H1 (cell line): ENCODE results near the gene PRRT1B. TPM values are rescaled to one million over a fixed set of nuclear protein-coding genes. Genes with fewer than 3 reads are reported as not detected.

Source experiments
- CTCF ChIA-PET: fragments of 300-600 bp; sonication (Branson Sonifier 250); formaldehyde crosslinking; loops from one replicate; lab custom pipeline; 2021; ENCODE audit not compliant: partially characterized antibody; lab: Charles Lee
- POLR2A ChIA-PET: fragments of 300-600 bp; sonication (Branson Sonifier 250); formaldehyde crosslinking; loops from one replicate; lab custom pipeline; 2021; ENCODE audit warnings: inconsistent platforms; ENCODE audit not compliant: partially characterized antibody; lab: Charles Lee
- DNase-seq, 2 experiments: peaks; one replicate each; pipeline versions ENCODE4 v3.0.0 to v3.0.0-alpha.2; 2010 to 2022; ENCODE audit warnings: low spot score in 2 of 2, low read depth in 1 of 2, mixed read lengths in 1 of 2
- FAIRE-seq: peaks from 2 replicates; lab custom pipeline; 2011; peaks lifted over from hg19 to GRCh38; lab: Jason Lieb, UNC
- H2AFZ ChIP-seq: 2 replicates; pipeline ENCODE4 v1.8.1; 2012; ENCODE audit warnings: low read length, inconsistent platforms
- H2AK5ac ChIP-seq: 2 replicates; pipeline ENCODE4 v1.6.1; 2013; ENCODE audit warnings: low read depth, low read length
- H2BK120ac ChIP-seq: replicated peaks from 2 replicates; pipeline ENCODE3; 2013; ENCODE audit warnings: low read depth, low read length, inconsistent platforms
- H2BK12ac ChIP-seq: 2 replicates; pipeline ENCODE4 v1.6.1; 2013; ENCODE audit warnings: low read depth, low read length
- H2BK15ac ChIP-seq: 2 replicates; pipeline ENCODE4 v1.6.1; 2013; ENCODE audit warnings: low read length
- H2BK20ac ChIP-seq: 2 replicates; pipeline ENCODE4 v1.6.1; 2013; ENCODE audit warnings: low read length
- H2BK5ac ChIP-seq: 2 replicates; pipeline ENCODE4 v1.6.1; 2013; ENCODE audit warnings: low read depth, low read length
- H3K14ac ChIP-seq: 2 replicates; pipeline ENCODE4 v1.6.1; 2013; ENCODE audit warnings: inconsistent platforms; ENCODE audit not compliant: insufficient read length
- H3K18ac ChIP-seq: 2 replicates; pipeline ENCODE4 v1.6.1; 2013; ENCODE audit warnings: low read length; ENCODE audit errors: extremely low read depth
- H3K23ac ChIP-seq: 2 replicates; pipeline ENCODE4 v1.6.1; 2013; ENCODE audit warnings: inconsistent platforms; ENCODE audit not compliant: insufficient read length
- H3K23me2 ChIP-seq: 2 replicates; pipeline ENCODE4 v1.6.1; 2013; ENCODE audit warnings: low read depth, low read length
- H3K27ac ChIP-seq: 2 replicates; pipeline ENCODE4 v1.6.1; 2011; ENCODE audit warnings: low read depth, low read length, inconsistent platforms
- H3K27me3 ChIP-seq, 4 experiments: replicated peaks in 1 of 4; 1 replicate in 1 of 4; 2 replicates in 3 of 4; pipeline versions ENCODE4 v1.6.1 to v1.8.1; 2011 to 2013; ENCODE audit warnings: low read length in 3 of 4, mild to moderate bottlenecking in 3 of 4, inconsistent platforms in 2 of 4, mixed read lengths in 2 of 4, moderate library complexity in 1 of 4; ENCODE audit not compliant: control insufficient read depth in 3 of 4, insufficient read depth in 3 of 4; ENCODE audit errors: extremely low read depth in 1 of 4
- H3K36me3 ChIP-seq, 4 experiments: 2 replicates each; pipeline versions ENCODE4 v1.6.1 to v1.8.1; 2011 to 2013; ENCODE audit warnings: mild to moderate bottlenecking in 4 of 4, low read length in 3 of 4, moderate library complexity in 2 of 4, control low read depth in 1 of 4, inconsistent platforms in 1 of 4; ENCODE audit not compliant: insufficient read depth in 4 of 4, control insufficient read depth in 2 of 4
- H3K4ac ChIP-seq: replicated peaks from 2 replicates; pipeline ENCODE3; 2013; ENCODE audit warnings: low read length, low read depth, mixed read lengths, inconsistent platforms; ENCODE audit not compliant: insufficient read length
- H3K4me1 ChIP-seq, 4 experiments: replicated peaks in 1 of 4; 1 replicate in 1 of 4; 2 replicates in 3 of 4; pipeline versions ENCODE4 v1.6.1 to v1.8.1; 2011 to 2013; ENCODE audit warnings: low read length in 3 of 4, inconsistent platforms in 2 of 4, mixed read lengths in 1 of 4; ENCODE audit not compliant: insufficient read depth in 4 of 4, control insufficient read depth in 3 of 4
- H3K4me2 ChIP-seq, 2 experiments: 2 replicates each; pipeline versions ENCODE4 v1.6.1 to v1.8.1; 2011 to 2013; ENCODE audit warnings: low read depth in 2 of 2, low read length in 2 of 2, control low read depth in 1 of 2, inconsistent platforms in 1 of 2, mild to moderate bottlenecking in 1 of 2; ENCODE audit not compliant: insufficient read depth in 1 of 2
- H3K4me3 ChIP-seq, 4 experiments: fragments of 200-600, 300-600 bp in 1 of 4; sonication (generic), shearing (Covaris generic), sonication (Bioruptor Twin) in 1 of 4; 2 replicates each; pipeline versions ENCODE4 v1.5.1 to v1.8.1; 2011 to 2016; ENCODE audit warnings: low read length in 4 of 4, low read depth in 3 of 4, control low read depth in 2 of 4, inconsistent platforms in 2 of 4, mild to moderate bottlenecking in 2 of 4, mixed read lengths in 1 of 4, moderate library complexity in 1 of 4; ENCODE audit not compliant: insufficient read depth in 2 of 4; ENCODE audit errors: extremely low read depth in 1 of 4
- H3K56ac ChIP-seq: replicated peaks from 2 replicates; pipeline ENCODE3; 2013; ENCODE audit warnings: low read depth, mild to moderate bottlenecking, mixed read lengths, low read length, inconsistent platforms; ENCODE audit not compliant: insufficient read length
- H3K79me1 ChIP-seq: 2 replicates; pipeline ENCODE4 v1.6.1; 2013; ENCODE audit warnings: low read depth, low read length, control low read depth
- H3K79me2 ChIP-seq, 2 experiments: 2 replicates each; pipeline versions ENCODE4 v1.6.1 to v1.8.1; 2012 to 2013; ENCODE audit warnings: low read length in 2 of 2, mild to moderate bottlenecking in 2 of 2, inconsistent platforms in 1 of 2; ENCODE audit not compliant: insufficient read depth in 2 of 2, control insufficient read depth in 1 of 2
- H3K9ac ChIP-seq, 4 experiments: replicated peaks in 1 of 4; 1 replicate in 1 of 4; 2 replicates in 3 of 4; pipeline versions ENCODE4 v1.6.1 to v1.8.1; 2011 to 2013; ENCODE audit warnings: low read depth in 3 of 4, low read length in 3 of 4, control low read depth in 2 of 4, mild to moderate bottlenecking in 2 of 4, moderate library complexity in 2 of 4, inconsistent platforms in 1 of 4; ENCODE audit errors: extremely low read depth in 1 of 4
- H3K9me3 ChIP-seq, 2 experiments: 2 replicates each; pipeline versions ENCODE4 v1.6.1 to v1.8.1; 2012 to 2013; ENCODE audit warnings: mild to moderate bottlenecking in 2 of 2, moderate library complexity in 2 of 2, control low read depth in 1 of 2, inconsistent platforms in 1 of 2, low read depth in 1 of 2, low read length in 1 of 2, mixed read lengths in 1 of 2; ENCODE audit not compliant: insufficient read depth in 2 of 2
- H4K20me1 ChIP-seq, 2 experiments: replicated peaks in 1 of 2; 2 replicates each; pipeline versions ENCODE3 to v1.8.1; 2011 to 2013; ENCODE audit warnings: inconsistent platforms in 2 of 2, low read length in 2 of 2, mild to moderate bottlenecking in 1 of 2; ENCODE audit not compliant: insufficient read depth in 2 of 2, control insufficient read depth in 1 of 2
- H4K5ac ChIP-seq: 2 replicates; pipeline ENCODE4 v1.6.1; 2013; ENCODE audit warnings: low read length, low read depth, mixed read lengths, inconsistent platforms; ENCODE audit not compliant: insufficient read length
- H4K8ac ChIP-seq: 2 replicates; pipeline ENCODE4 v1.8.0; 2013; ENCODE audit warnings: mild to moderate bottlenecking, moderate library complexity, low read length, inconsistent platforms; ENCODE audit not compliant: insufficient read depth; ENCODE audit errors: extremely low read depth
- H4K91ac ChIP-seq: replicated peaks from 2 replicates; pipeline ENCODE3; 2013; ENCODE audit warnings: low read length, mixed read lengths, inconsistent platforms; ENCODE audit not compliant: insufficient read length
- CBX8 ChIP-seq: fragments of 300-800, 300-1000 bp; sonication (generic); IDR thresholded peaks from 2 replicates; pipeline ENCODE4 v1.7.1; 2016; ENCODE audit warnings: low read depth, low read length, borderline replicate concordance
- CEBPB ChIP-seq: IDR thresholded peaks from 2 replicates; pipeline ENCODE4 v1.6.1; 2012; ENCODE audit warnings: low read depth, low read length
- CTCF ChIP-seq, 3 experiments: IDR thresholded peaks; 1 replicate in 2 of 3; 2 replicates in 1 of 3; pipeline versions ENCODE4 v1.5.1 to v1.6.1; 2011; ENCODE audit warnings: low read length in 3 of 3, mild to moderate bottlenecking in 3 of 3, inconsistent platforms in 2 of 3, low read depth in 1 of 3, moderate library complexity in 1 of 3; ENCODE audit not compliant: insufficient read depth in 1 of 3; ENCODE audit errors: control extremely low read depth in 1 of 3
- POLR2AphosphoS5 ChIP-seq: IDR thresholded peaks from 2 replicates; pipeline ENCODE4 v1.6.1; 2011; ENCODE audit warnings: low read depth, low read length
- RAD21 ChIP-seq, 2 experiments: IDR thresholded peaks in 1 of 2; conservative IDR thresholded peaks in 1 of 2; 2 replicates each; pipeline ENCODE4 v1.6.1; 2011; ENCODE audit warnings: low read depth in 2 of 2, low read length in 2 of 2, improper control_type of control experiment in 1 of 2, inconsistent platforms in 1 of 2, mild to moderate bottlenecking in 1 of 2, moderate library complexity in 1 of 2
- TEAD4 ChIP-seq: IDR thresholded peaks from 2 replicates; pipeline ENCODE4 v1.6.1; 2012; ENCODE audit warnings: low read depth, low read length, inconsistent platforms, mixed read lengths
- WGBS, 2 experiments: shearing (Covaris generic) in 1 of 2; methylation state at CpG; one replicate each; pipeline versions ENCODE4 v1.1.6 to v1.1.7; 2013 to 2015; ENCODE audit warnings: low lambda C conversion rate in 2 of 2, mixed read lengths in 2 of 2, inconsistent platforms in 1 of 2, low coverage in 1 of 2, missing lambda C conversion rate in 1 of 2; ENCODE audit not compliant: insufficient replicate concordance in 2 of 2, insufficient coverage in 1 of 2, insufficient read length in 1 of 2; ENCODE audit errors: extremely low coverage in 1 of 2, missing lambda C conversion rate in 1 of 2; 5-methylcytosine and 5-hydroxymethylcytosine counted together
- polyA plus RNA-seq, 7 experiments: library from polyadenylated mRNA; depleted of rRNA in 3 of 7; stranded (reverse) in 5 of 7; unstranded in 2 of 7; fragments of >200 nt in 5 of 7; fragments of 200-250 nt in 2 of 7; gene quantifications; 1 replicate in 5 of 7; 2 replicates in 1 of 7; 4 replicates in 1 of 7; pipeline versions ENCODE4 v1.2.1 to v1.2.3, GENCODE V29; 2011 to 2013; ENCODE audit warnings: missing spikeins in 2 of 7, mixed read lengths in 2 of 7
- total RNA-seq: library from RNA; stranded (reverse); fragmentation: NEBNext Ultra II Directional; extraction: Animal tissue kit (Norgen Biotek cat#: 25700); gene quantifications from 2 replicates; pipeline ENCODE4 v1.2.1, GENCODE V29; 2021

Gene PRRT1B
- total and polyA plus RNA-seq, 2 of the 8 experiments (the other 6 are each of a cell fraction or from before 2014, with no cell fraction given) = 0.30 to 1.2 TPM

GRCh38 chr9:131590907-131591844, 45.9 kb downstream of the PRRT1B start:
- H3K79me2 ChIP-seq = no peaks in the 10 kb centered on the region
- H3K9ac ChIP-seq = no peak overlapping the region
- H3K23me2 ChIP-seq = no peaks in the 10 kb centered on the region
- H4K8ac ChIP-seq = no peak overlapping the region; the same call in 1 of the 2 replicates
- peaks cover 0 to 5% of the 10 kb centered on the region in 2 experiments for H4K20me1 ChIP-seq
- H2BK15ac ChIP-seq = no peak overlapping the region
- H3K14ac ChIP-seq = no peak overlapping the region
- no peak overlapping the region for H4K91ac ChIP-seq
- no peak overlapping the region for H2BK5ac ChIP-seq
- H2BK20ac ChIP-seq = no peak overlapping the region
- no peak overlapping the region for H2BK120ac ChIP-seq
- no peak overlapping the region for H3K27ac ChIP-seq
- H3K9me3 ChIP-seq = no peaks in the 10 kb centered on the region
- no peak overlapping the region for H3K4me3 ChIP-seq
- no peak overlapping the region for H3K4me2 ChIP-seq
- DNase-seq (peak; percentile 49 to 77), FAIRE-seq (no peak)
- H4K5ac ChIP-seq = no peak overlapping the region
- no peak overlapping the region for H3K18ac ChIP-seq
- H3K4ac ChIP-seq = no peak overlapping the region
- no peak overlapping the region for H2BK12ac ChIP-seq
- H2AFZ ChIP-seq = no peak overlapping the region
- TF ChIP-seq TEAD4 = no peak
- TF ChIP-seq CTCF (IDR thresholded peaks at IDR 0.05; ENCODE audit: control extremely low read depth in 1 of 3, insufficient read depth in 1 of 3, low read depth in 1 of 3, low read length in 3 of 3) = peak in 2 of 3 experiments; percentile 92 to 98; a peak in 3 of 4 replicates
- peak; percentile 57; the same call in 1 of the 2 replicates for TF ChIP-seq POLR2AphosphoS5
- no peak for TF ChIP-seq CBX8
- no peak for TF ChIP-seq CEBPB
- peak; percentile 93 to 95 for TF ChIP-seq RAD21 (IDR thresholded peaks at IDR 0.05 in 1 of 2, conservative IDR thresholded peaks at IDR 0.05 in 1 of 2; ENCODE audit: low read depth in 2 of 2, low read length in 2 of 2)
- H3K36me3 ChIP-seq = peaks cover 3 to 5% (median 5%) of the 10 kb centered on the region in 4 experiments; a peak in 7 of 8 replicates
- WGBS, 2 experiments = 79% methylated on average over 21 of the region's 21 CpGs; no CpG with 5 or more reads in 1 of the 2 experiments
- H3K56ac ChIP-seq = no peak overlapping the region
- no peak overlapping the region for H3K23ac ChIP-seq
- no peaks in the 10 kb centered on the region for H3K79me1 ChIP-seq
- no peaks in the 10 kb centered on the region for H3K27me3 ChIP-seq
- ChIA-PET POLR2A (interaction anchor here (1.2 to 1.3 kb wide), 3 partner anchors 18 to 164 kb away, joined by 3 read pairs; partner anchors contain the start of gene PRRT1B), CTCF (interaction anchor here (0.7 to 5.8 kb wide), 36 partner anchors 10 to 169 kb away, joined by 3 to 82 read pairs (median 4); partner anchors contain the start of gene RAPGEF1)
- H2AK5ac ChIP-seq = no peak overlapping the region
- no peaks in the 10 kb centered on the region for H3K4me1 ChIP-seq
